H9 (cell line): ENCODE data around the gene NEK7. TPM values are rescaled to one million over a fixed set of nuclear protein-coding genes. Genes with fewer than 3 reads are reported as not detected.

Experiments
- DNase-seq: peaks from one replicate; pipeline ENCODE4 v3.0.0-alpha.2; 2017
- H2AFZ ChIP-seq: one replicate; pipeline ENCODE4 v1.6.1; 2013; ENCODE audit warnings: mild to moderate bottlenecking, low read length, control low read depth, moderate library complexity
- H2AK5ac ChIP-seq: 2 replicates; pipeline ENCODE4 v1.6.1; 2013; ENCODE audit warnings: low read length, control low read depth, mixed read lengths; ENCODE audit not compliant: insufficient read length
- H2BK120ac ChIP-seq: one replicate; pipeline ENCODE4 v1.6.1; 2013; ENCODE audit warnings: low read depth, mild to moderate bottlenecking, low read length, control low read depth, inconsistent platforms; ENCODE audit not compliant: poor library complexity, severe bottlenecking
- H2BK12ac ChIP-seq: 2 replicates; pipeline ENCODE4 v1.6.1; 2013; ENCODE audit warnings: low read length, control low read depth, mixed read lengths, low read depth; ENCODE audit not compliant: insufficient read length
- H2BK15ac ChIP-seq: 2 replicates; pipeline ENCODE4 v1.6.1; 2013; ENCODE audit warnings: low read depth, low read length, control low read depth
- H2BK20ac ChIP-seq: one replicate; pipeline ENCODE4 v1.6.1; 2013; ENCODE audit warnings: low read depth, mild to moderate bottlenecking, low read length, control low read depth, inconsistent platforms; ENCODE audit not compliant: poor library complexity, severe bottlenecking
- H2BK5ac ChIP-seq: 2 replicates; pipeline ENCODE4 v1.6.1; 2013; ENCODE audit warnings: low read length, control low read depth, mixed read lengths; ENCODE audit not compliant: insufficient read length
- H3K14ac ChIP-seq: 2 replicates; pipeline ENCODE4 v1.6.1; 2013; ENCODE audit warnings: low read length, control low read depth; ENCODE audit not compliant: insufficient read depth
- H3K18ac ChIP-seq: 2 replicates; pipeline ENCODE4 v1.6.1; 2013; ENCODE audit warnings: low read depth, mild to moderate bottlenecking, mixed read lengths, low read length, control low read depth; ENCODE audit not compliant: insufficient read length
- H3K23ac ChIP-seq: 2 replicates; pipeline ENCODE4 v1.6.1; 2013; ENCODE audit warnings: low read length, control low read depth, mixed read lengths, low read depth; ENCODE audit not compliant: insufficient read length
- H3K23me2 ChIP-seq: 2 replicates; pipeline ENCODE4 v1.6.1; 2013; ENCODE audit warnings: low read depth, mild to moderate bottlenecking, mixed read lengths, low read length, control low read depth; ENCODE audit not compliant: insufficient read length, poor library complexity, severe bottlenecking
- H3K27ac ChIP-seq: 2 replicates; pipeline ENCODE4 v1.5.1; 2013; ENCODE audit warnings: low read length, control low read depth, mixed read lengths, low read depth; ENCODE audit not compliant: insufficient read length
- H3K27me3 ChIP-seq: 2 replicates; pipeline ENCODE4 v1.6.1; 2013; ENCODE audit warnings: low read length, control low read depth, inconsistent platforms; ENCODE audit not compliant: insufficient read depth
- H3K4ac ChIP-seq: 2 replicates; pipeline ENCODE4 v1.6.1; 2013; ENCODE audit warnings: low read depth, mild to moderate bottlenecking, control low read depth, inconsistent platforms, low read length, moderate library complexity
- H3K4me1 ChIP-seq: 2 replicates; pipeline ENCODE4 v1.6.1; 2013; ENCODE audit warnings: low read length, control low read depth, inconsistent platforms; ENCODE audit not compliant: insufficient read depth
- H3K4me2 ChIP-seq: 2 replicates; pipeline ENCODE4 v1.6.1; 2013; ENCODE audit warnings: low read length, control low read depth, mixed read lengths; ENCODE audit not compliant: insufficient read length, insufficient read depth
- H3K56ac ChIP-seq: 2 replicates; pipeline ENCODE4 v1.6.1; 2013; ENCODE audit warnings: low read depth, mild to moderate bottlenecking, mixed read lengths, low read length, control low read depth; ENCODE audit not compliant: insufficient read length
- H3K79me1 ChIP-seq: 2 replicates; pipeline ENCODE4 v1.6.1; 2013; ENCODE audit warnings: low read depth, mild to moderate bottlenecking, moderate library complexity, low read length, control low read depth, inconsistent platforms; ENCODE audit not compliant: insufficient read depth, poor library complexity, severe bottlenecking
- H3K79me2 ChIP-seq: 2 replicates; pipeline ENCODE4 v1.6.1; 2013; ENCODE audit warnings: low read length, control low read depth, inconsistent platforms; ENCODE audit not compliant: insufficient read depth
- H3K9ac ChIP-seq: 2 replicates; pipeline ENCODE4 v1.6.1; 2013; ENCODE audit warnings: low read length, control low read depth, mixed read lengths; ENCODE audit not compliant: insufficient read length; ENCODE audit errors: extremely low read depth
- H3K9me3 ChIP-seq: one replicate; pipeline ENCODE4 v1.6.1; 2013; ENCODE audit warnings: low read depth, low read length, inconsistent platforms; ENCODE audit not compliant: control insufficient read depth
- H3T11ph ChIP-seq: one replicate; pipeline ENCODE4 v1.6.1; 2013; ENCODE audit warnings: mild to moderate bottlenecking, low read length, control low read depth, inconsistent platforms
- H4K20me1 ChIP-seq: one replicate; pipeline ENCODE4 v1.6.1; 2013; ENCODE audit not compliant: control insufficient read depth, insufficient read length, insufficient read depth
- H4K5ac ChIP-seq: 2 replicates; pipeline ENCODE4 v1.6.1; 2013; ENCODE audit warnings: low read depth, mild to moderate bottlenecking, mixed read lengths, low read length, control low read depth; ENCODE audit not compliant: insufficient read length
- H4K8ac ChIP-seq: replicated peaks from 2 replicates; pipeline ENCODE4 v1.6.1; 2013; ENCODE audit warnings: low read length, control low read depth, mixed read lengths, low read depth; ENCODE audit not compliant: insufficient read length
- H4K91ac ChIP-seq: 2 replicates; pipeline ENCODE4 v1.6.1; 2013; ENCODE audit warnings: low read depth, mild to moderate bottlenecking, moderate library complexity, mixed read lengths, low read length, control low read depth; ENCODE audit not compliant: insufficient read length
- H3K27ac Mint-ChIP-seq, 3 experiments: 2 replicates in 2 of 3; 3 replicates in 1 of 3; pipeline ENCODE4 v1.8.0; 2020 to 2021; ENCODE audit warnings: mixed read lengths in 3 of 3, mild to moderate bottlenecking in 1 of 3, moderate library complexity in 1 of 3
- H3K27me3 Mint-ChIP-seq: 2 replicates; pipeline ENCODE4 v1.8.0; 2021; ENCODE audit warnings: low read depth, mild to moderate bottlenecking, moderate library complexity, mixed read lengths
- H3K36me3 Mint-ChIP-seq, 3 experiments: 2 replicates in 2 of 3; 3 replicates in 1 of 3; pipeline ENCODE4 v1.8.0; 2020 to 2021; ENCODE audit warnings: low read depth in 3 of 3, mixed read lengths in 3 of 3; ENCODE audit not compliant: insufficient read depth in 1 of 3
- H3K4me1 Mint-ChIP-seq, 2 experiments: 2 replicates each; pipeline ENCODE4 v1.8.0; 2020; ENCODE audit warnings: mixed read lengths in 2 of 2
- H3K4me3 Mint-ChIP-seq, 2 experiments: 2 replicates in 1 of 2; 3 replicates in 1 of 2; pipeline ENCODE4 v1.8.0; 2020 to 2021; ENCODE audit warnings: mild to moderate bottlenecking in 2 of 2, mixed read lengths in 2 of 2, moderate library complexity in 1 of 2
- H3K9me3 Mint-ChIP-seq, 2 experiments: 2 replicates in 1 of 2; 3 replicates in 1 of 2; pipeline ENCODE4 v1.8.0; 2020; ENCODE audit warnings: mild to moderate bottlenecking in 2 of 2, mixed read lengths in 2 of 2, moderate library complexity in 1 of 2
- CTCF ChIP-seq: fragments of 200-600 bp; sonication (generic); conservative IDR thresholded peaks from 3 replicates; pipeline ENCODE4 v1.8.0; 2021; ENCODE audit warnings: antibody characterized with exemption, mild to moderate bottlenecking
- WGBS: extraction: QIAGEN DNeasy Blood & Tissue Kit; methylation state at CpG from one replicate; pipeline ENCODE4 v1.1.7; 2013; ENCODE audit warnings: missing lambda C conversion rate, low lambda C conversion rate, mixed read lengths; ENCODE audit not compliant: insufficient read length; ENCODE audit errors: extremely low coverage; 5-methylcytosine and 5-hydroxymethylcytosine counted together
- total RNA-seq: library from RNA; stranded (reverse); gene quantifications from 2 replicates; pipeline ENCODE4 v1.2.1, GENCODE V29; 2021

Gene NEK7
- total RNA-seq, 1 experiment from 2014 or later = 9.6 TPM

GRCh38 chr1:198360208-198360729 is 203.5 kb downstream of the NEK7 start:
- Histone ChIP-seq H3K18ac (no peak overlapping the region), H3K9me3 (no peaks in the 10 kb centered on the region), H3K79me1 (no peaks in the 10 kb centered on the region), H4K91ac (no peak overlapping the region), H3T11ph (no peak overlapping the region), H2AK5ac (no peak overlapping the region), H3K14ac (no peak overlapping the region), H3K23ac (no peak overlapping the region), H3K27ac (no peak overlapping the region), H3K4me2 (no peak overlapping the region), H2BK120ac (no peak overlapping the region), H4K5ac (no peak overlapping the region), H3K79me2 (no peaks in the 10 kb centered on the region), H3K4me1 (peaks cover 2% of the 10 kb centered on the region; the same call in 1 of the 2 replicates), H3K9ac (no peak overlapping the region), H3K4ac (no peak overlapping the region), H3K56ac (no peak overlapping the region), H2BK12ac (no peak overlapping the region), H3K23me2 (no peaks in the 10 kb centered on the region), H2BK15ac (no peak overlapping the region), H2BK5ac (no peak overlapping the region), H4K20me1 (no peaks in the 10 kb centered on the region), H2AFZ (no peak overlapping the region), H2BK20ac (no peak overlapping the region), H3K27me3 (no peaks in the 10 kb centered on the region), H4K8ac (no peak overlapping the region)
- Mint-ChIP-seq H3K4me3 (no peak overlapping the region), H3K9me3 (no peaks in the 10 kb centered on the region), H3K4me1 (peaks cover 7% of the 10 kb centered on the region in 2 experiments), H3K27me3 (no peaks in the 10 kb centered on the region), H3K27ac (no peak overlapping the region), H3K36me3 (no peaks in the 10 kb centered on the region)
- no peak for TF ChIP-seq CTCF
- DNase-seq = no peak
- WGBS = no CpG with 5 or more reads among the region's 4 CpGs
